ENCODE results near the gene FKRP. TPM values are rescaled to one million over a fixed set of nuclear protein-coding genes. Genes with fewer than 3 reads are reported as not detected.
A peak's percentile ranks its signal among the peaks of the same experiment; 100 is the strongest.

Gene FKRP
- total and polyA plus RNA-seq, 2 of the 13 experiments (the other 11 are each of a cell fraction or from before 2014, with no cell fraction given) = 7.3 to 9.8 TPM

GRCh38 chr19:46717034-46717715 lies 28.7 kb upstream of the FKRP start, which contains the start of gene PRKD2 (continued):
- peak; percentile 49; the same call in 1 of the 2 replicates for TF ChIP-seq CREB1 (IDR thresholded peaks at IDR 0.05)
- TF ChIP-seq CREB1 (CRISPR knock-in tag; IDR thresholded peaks at IDR 0.05) = peak; percentile 43; the same call in 1 of the 2 replicates
- TF ChIP-seq GZF1 (CRISPR knock-in tag; IDR thresholded peaks at IDR 0.05) = no peak
- 0 out of 2 replicates have a peak, but pooled peaks have one; percentile 12 for TF ChIP-seq ZBTB7A (CRISPR knock-in tag; IDR thresholded peaks at IDR 0.05)
- no peak for TF ChIP-seq ZNF841 (CRISPR knock-in tag; IDR thresholded peaks at IDR 0.05; ENCODE audit: borderline replicate concordance)
- no peak for TF ChIP-seq ZNF652 (CRISPR knock-in tag; IDR thresholded peaks at IDR 0.05; ENCODE audit: borderline replicate concordance, low read depth)
- TF ChIP-seq ZNF703 (CRISPR knock-in tag; IDR thresholded peaks at IDR 0.05; ENCODE audit: borderline replicate concordance) = no peak
- no peak for TF ChIP-seq ZNF33B (CRISPR knock-in tag; IDR thresholded peaks at IDR 0.05)
- peak; percentile 37; the same call in 1 of the 2 replicates for TF ChIP-seq KDM5B (CRISPR knock-in tag; IDR thresholded peaks at IDR 0.05; ENCODE audit: borderline replicate concordance)
- no peak for TF ChIP-seq ZNF3 (CRISPR knock-in tag; IDR thresholded peaks at IDR 0.05)
- TF ChIP-seq PHF21A (CRISPR knock-in tag; IDR thresholded peaks at IDR 0.05) = no peak
- no peak for TF ChIP-seq E2F5 (CRISPR knock-in tag; conservative IDR thresholded peaks at IDR 0.05)
- peak in 1 of 2 experiments; percentile 27; a peak in 1 of 4 replicates for TF ChIP-seq HMGXB4 (CRISPR knock-in tag; IDR thresholded peaks at IDR 0.05; ENCODE audit: borderline replicate concordance in 1 of 2, low read depth in 1 of 2)
- no peak for TF ChIP-seq PCBP2 (optimal IDR thresholded peaks at IDR 0.05; ENCODE audit: low read depth, low read length, poor library complexity, severe bottlenecking)
- TF ChIP-seq PITX1 (CRISPR knock-in tag; IDR thresholded peaks at IDR 0.05) = no peak
- 0 out of 2 replicates have a peak, but pooled peaks have one; percentile 21 for TF ChIP-seq ZNF543 (CRISPR knock-in tag; IDR thresholded peaks at IDR 0.05)
- TF ChIP-seq NFIB (CRISPR knock-in tag; IDR thresholded peaks at IDR 0.05; ENCODE audit: borderline replicate concordance) = no peak
- peak; percentile 32; the same call in 1 of the 2 replicates for TF ChIP-seq PAF1 (CRISPR knock-in tag; IDR thresholded peaks at IDR 0.05)
- no peak for TF ChIP-seq HOMEZ (CRISPR knock-in tag; IDR thresholded peaks at IDR 0.05; ENCODE audit: low read depth)
- 0 out of 2 replicates have a peak, but pooled peaks have one; percentile 14 for TF ChIP-seq NCOA2 (CRISPR knock-in tag; IDR thresholded peaks at IDR 0.05)
- no peak for TF ChIP-seq FOSL2 (CRISPR knock-in tag; IDR thresholded peaks at IDR 0.05)
- no peak for TF ChIP-seq RBM39 (IDR thresholded peaks at IDR 0.05; ENCODE audit: low read depth, low read length, poor library complexity, severe bottlenecking)
- TF ChIP-seq MAX (IDR thresholded peaks at IDR 0.05) = 0 out of 2 replicates have a peak, but pooled peaks have one; percentile 14
- TF ChIP-seq HNF4A (CRISPR knock-in tag; IDR thresholded peaks at IDR 0.05) = no peak
- TF ChIP-seq KLF16 (CRISPR knock-in tag; IDR thresholded peaks at IDR 0.05) = peak in 1 of 2 experiments; percentile 33; a peak in 1 of 4 replicates
